Kidney (tissue), 14 donors: Measurements from ENCODE around the gene SOD1. TPM values are rescaled to one million over a fixed set of nuclear protein-coding genes. Genes with fewer than 3 reads are reported as not detected.

ENCODE experiments used
- DNase-seq, 5 donors: peaks; one replicate each; pipeline ENCODE4 v3.0.0-alpha.2; 2013 to 2020
- FAIRE-seq: peaks from 2 replicates; lab custom pipeline; 2012; peaks lifted over from hg19 to GRCh38; lab: Jason Lieb, UNC
- H3K27ac ChIP-seq, 2 donors: one replicate each; pipeline ENCODE4 v1.7.0; 2013; ENCODE audit warnings: low read depth in 2 of 2, low read length in 2 of 2, inconsistent platforms in 1 of 2
- H3K27me3 ChIP-seq: one replicate; pipeline ENCODE4 v1.7.1; 2013; ENCODE audit warnings: low read length, inconsistent platforms; ENCODE audit not compliant: control insufficient read depth, insufficient read depth
- H3K36me3 ChIP-seq, 3 donors: one replicate each; pipeline versions ENCODE4 v1.7.0 to v1.7.1; 2013; ENCODE audit warnings: low read length in 3 of 3, control low read depth in 1 of 3, inconsistent platforms in 1 of 3; ENCODE audit not compliant: insufficient read depth in 3 of 3, control insufficient read depth in 2 of 3
- H3K4me1 ChIP-seq, 3 donors: one replicate each; pipeline versions ENCODE4 v1.7.0 to v1.7.1; 2013; ENCODE audit warnings: low read length in 3 of 3, inconsistent platforms in 1 of 3, low read depth in 1 of 3; ENCODE audit not compliant: control insufficient read depth in 2 of 3, insufficient read depth in 2 of 3
- H3K4me3 ChIP-seq, 3 donors: one replicate each; pipeline versions ENCODE4 v1.7.0 to v1.8.1; 2013; ENCODE audit warnings: low read length in 3 of 3, control low read depth in 1 of 3, inconsistent platforms in 1 of 3
- H3K9ac ChIP-seq, 3 donors: one replicate each; pipeline versions ENCODE4 v1.7.0 to v1.7.1; 2013; ENCODE audit warnings: low read length in 3 of 3, control low read depth in 1 of 3, inconsistent platforms in 1 of 3
- H3K9me3 ChIP-seq, 3 donors: one replicate each; pipeline versions ENCODE4 v1.7.0 to v1.7.1; 2013; ENCODE audit warnings: low read length in 3 of 3, control low read depth in 1 of 3, inconsistent platforms in 1 of 3; ENCODE audit not compliant: control insufficient read depth in 2 of 3, insufficient read depth in 1 of 3
- CTCF ChIP-seq: IDR thresholded peaks from 3 replicates; pipeline ENCODE4 v1.5.1; 2012; ENCODE audit warnings: mild to moderate bottlenecking, moderate library complexity, borderline replicate concordance; ENCODE audit not compliant: insufficient read depth; ENCODE audit errors: extremely low read depth
- intact Hi-C: fragments of 100-400 bp; cut with DNase I; formaldehyde crosslinking; loops from one replicate; pipeline ENCODE4 v1.11.1; 2022
- polyA plus RNA-seq: library from polyadenylated mRNA; stranded (reverse); fragments of 350-450 nt; fragmentation: Illumina TruSeq; extraction: RNeasy Lipid Tissue Mini Kit (QIAGEN cat#74804); gene quantifications from one replicate; pipeline ENCODE4 v1.2.3, GENCODE V29; 2014; ENCODE audit warnings: low read depth, low replicate concordance; ENCODE audit not compliant: insufficient read depth
- total RNA-seq: library from RNA; stranded (reverse); fragmentation: NEBNext Ultra II Directional; extraction: Animal tissue kit (Norgen Biotek cat#: 25700); gene quantifications from one replicate; pipeline ENCODE4 v1.2.1, GENCODE V29; 2021
- donor health status: control.
- donor health status: control.
- donor health status: control.
- donor health status: control.
- donor health status: control.
- donor health status: DM: yes; HTN: yes; CAD: no.
- donor health status: Normal renal cell carcinoma (clear cell type).

SOD1 gene
- total and polyA plus RNA-seq, 2 donors from 2014 or later: 243 to 910 TPM

- Histone ChIP-seq H3K36me3 (no peaks in the 10 kb centered on the region), H3K4me3 (no peak overlapping the region), H3K27me3 (no peaks in the 10 kb centered on the region), H3K9me3 (no peaks in the 10 kb centered on the region), H3K4me1 (no peaks in the 10 kb centered on the region), H3K27ac (no peak overlapping the region), H3K9ac (no peak overlapping the region)
- intact Hi-C loops: no loop called here
- no peak for TF ChIP-seq CTCF
- DNase-seq (peak in 1 of 5 donors; percentile 18), FAIRE-seq (no peak)
Observed at GRCh38 chr21:31612894-31613785, 46.4 kb upstream of the SOD1 start.

- no peak for FAIRE-seq
- Histone ChIP-seq H3K4me1 (no peaks in the 10 kb centered on the region), H3K27me3 (no peaks in the 10 kb centered on the region), H3K9ac (no peak overlapping the region), H3K27ac (no peak overlapping the region), H3K4me3 (no peak overlapping the region), H3K36me3 (no peaks in the 10 kb centered on the region), H3K9me3 (no peaks in the 10 kb centered on the region)
- intact Hi-C loops: no loop called here
- TF ChIP-seq CTCF: no peak
- no peak for DNase-seq
Observed at GRCh38 chr21:31614705-31615104, 44.8 kb upstream of the SOD1 start.

- H3K27me3 ChIP-seq: no peaks in the 10 kb centered on the region
- no peak for TF ChIP-seq CTCF
- no peak for FAIRE-seq
- H3K36me3 ChIP-seq: no peaks in the 10 kb centered on the region
- H3K9ac ChIP-seq: no peak overlapping the region
- no peak overlapping the region for H3K4me3 ChIP-seq
- no peak for DNase-seq
- no peaks in the 10 kb centered on the region for H3K9me3 ChIP-seq
- H3K27ac ChIP-seq: no peak overlapping the region
- H3K4me1 ChIP-seq: no peaks in the 10 kb centered on the region
- intact Hi-C loops: no loop called here
Observed at GRCh38 chr21:31616216-31616615, 43.3 kb upstream of the SOD1 start.
